ENCODE results near the gene KRTAP12-3. TPM values are rescaled to one million over a fixed set of nuclear protein-coding genes. Genes with fewer than 3 reads are reported as not detected.

Gene KRTAP12-3
- total and polyA plus RNA-seq, 10 donors: not detected

GRCh38 chr21:44699502-44700001 lies 41.8 kb downstream of the KRTAP12-3 start:
- DNase-seq: no peak
- intact Hi-C loops (cut with DNase I; ENCODE audit: low total_unique reads): no loop called here
- H3K4me3 ChIP-seq: no peak overlapping the region
- peaks cover 0 to under 1% (median 0%) of the 10 kb centered on the region in 8 donors for H3K9me3 ChIP-seq
- WGBS, 5 donors: 47 to 68% (median 55%) methylated on average over 17 of the region's 17 CpGs
- H3K36me3 ChIP-seq: no peaks in the 10 kb centered on the region
- no peak for TF ChIP-seq CTCF (IDR thresholded peaks at IDR 0.05 in 8 of 11, conservative IDR thresholded peaks at IDR 0.05 in 3 of 11)
- TF ChIP-seq POLR2A (IDR thresholded peaks at IDR 0.05): no peak
- no peak for TF ChIP-seq POLR2AphosphoS5 (IDR thresholded peaks at IDR 0.05)
- no peaks in the 10 kb centered on the region for H3K4me1 ChIP-seq
- peaks cover 0 to 85% (median 74%) of the 10 kb centered on the region in 7 donors for H3K27me3 ChIP-seq (replicated peaks in 1 of 7)
- no peak overlapping the region for H3K27ac ChIP-seq

- intact Hi-C loops (cut with DNase I; ENCODE audit: low total_unique reads): no loop called here
- TF ChIP-seq POLR2AphosphoS5 (IDR thresholded peaks at IDR 0.05) (no peak), CTCF (IDR thresholded peaks at IDR 0.05 in 8 of 11, conservative IDR thresholded peaks at IDR 0.05 in 3 of 11) (no peak), POLR2A (IDR thresholded peaks at IDR 0.05) (no peak)
- H3K27ac ChIP-seq: no peak overlapping the region
- H3K4me1 ChIP-seq: no peaks in the 10 kb centered on the region
- peaks cover 0 to 92% (median 77%) of the 10 kb centered on the region in 7 donors for H3K27me3 ChIP-seq (replicated peaks in 1 of 7)
- no peak for DNase-seq
- 49 to 55% (median 52%) methylated on average over 18 to 21 of the region's 21 CpGs for WGBS, 5 donors
- H3K9me3 ChIP-seq: peaks cover 0 to 4% (median 0%) of the 10 kb centered on the region in 8 donors
- H3K4me3 ChIP-seq: no peak overlapping the region
- H3K36me3 ChIP-seq: no peaks in the 10 kb centered on the region
These were observed 42.6 kb downstream of the KRTAP12-3 start for GRCh38 chr21:44700101-44701022.

GRCh38 chr21:44701023-44701400 lies 43.3 kb downstream of the KRTAP12-3 start:
- no peak overlapping the region for H3K4me3 ChIP-seq
- peaks cover 0 to 98% (median 81%) of the 10 kb centered on the region in 7 donors for H3K27me3 ChIP-seq (replicated peaks in 1 of 7)
- H3K9me3 ChIP-seq: peaks cover 0 to 9% (median 0%) of the 10 kb centered on the region in 8 donors
- no peaks in the 10 kb centered on the region for H3K36me3 ChIP-seq
- TF ChIP-seq POLR2A (IDR thresholded peaks at IDR 0.05): no peak
- no peak for TF ChIP-seq CTCF (IDR thresholded peaks at IDR 0.05 in 8 of 11, conservative IDR thresholded peaks at IDR 0.05 in 3 of 11)
- no peak for TF ChIP-seq POLR2AphosphoS5 (IDR thresholded peaks at IDR 0.05)
- WGBS, 5 donors: 80 to 87% (median 83%) methylated on average over 14 of the region's 14 CpGs
- intact Hi-C loops (cut with DNase I; ENCODE audit: low total_unique reads): no loop called here
- H3K4me1 ChIP-seq: no peaks in the 10 kb centered on the region
- no peak overlapping the region for H3K27ac ChIP-seq
- no peak for DNase-seq

GRCh38 chr21:44701541-44701940 lies 43.8 kb downstream of the KRTAP12-3 start:
- intact Hi-C loops (cut with DNase I; ENCODE audit: low total_unique reads): no loop called here
- no peak overlapping the region for H3K27ac ChIP-seq
- no peak for DNase-seq
- H3K4me3 ChIP-seq: no peak overlapping the region
- no peaks in the 10 kb centered on the region for H3K36me3 ChIP-seq
- H3K4me1 ChIP-seq: no peaks in the 10 kb centered on the region
- H3K27me3 ChIP-seq (replicated peaks in 1 of 7): peaks cover 1 to 100% (median 87%) of the 10 kb centered on the region in 7 donors
- peaks cover 0 to 14% (median 0%) of the 10 kb centered on the region in 8 donors for H3K9me3 ChIP-seq
- TF ChIP-seq POLR2AphosphoS5 (IDR thresholded peaks at IDR 0.05) (no peak), CTCF (IDR thresholded peaks at IDR 0.05 in 8 of 11, conservative IDR thresholded peaks at IDR 0.05 in 3 of 11) (no peak), POLR2A (IDR thresholded peaks at IDR 0.05) (no peak)
- WGBS, 5 donors: 40 to 64% (median 52%) methylated on average over 9 to 12 of the region's 12 CpGs
